GM13977 (cell line): ENCODE results near the gene PSMA5.

Experiments
- DNase-seq: peaks from one replicate; pipeline ENCODE4 v3.0.0; 2012; ENCODE audit warnings: low spot score
- in situ Hi-C: fragments of 300-500 bp; cut with MboI; formaldehyde crosslinking; loops from one replicate; pipeline ENCODE4 v1.12.0; 2022; ENCODE audit warnings: low sequenced_read_pairs, low pct_unique_long_range_greater_than_20kb, mixed read lengths, inconsistent platforms; ENCODE audit not compliant: unreplicated experiment
- TF ChIP-seq, protein P1 (sequence below): IDR thresholded peaks from 2 replicates; pipeline ENCODE4 v1.5.1; 2012; ENCODE audit warnings: mild to moderate bottlenecking, control low read depth; ENCODE audit not compliant: insufficient read depth; ENCODE audit errors: extremely low read depth, missing control alignments

The PSMA5 gene

DNA sequence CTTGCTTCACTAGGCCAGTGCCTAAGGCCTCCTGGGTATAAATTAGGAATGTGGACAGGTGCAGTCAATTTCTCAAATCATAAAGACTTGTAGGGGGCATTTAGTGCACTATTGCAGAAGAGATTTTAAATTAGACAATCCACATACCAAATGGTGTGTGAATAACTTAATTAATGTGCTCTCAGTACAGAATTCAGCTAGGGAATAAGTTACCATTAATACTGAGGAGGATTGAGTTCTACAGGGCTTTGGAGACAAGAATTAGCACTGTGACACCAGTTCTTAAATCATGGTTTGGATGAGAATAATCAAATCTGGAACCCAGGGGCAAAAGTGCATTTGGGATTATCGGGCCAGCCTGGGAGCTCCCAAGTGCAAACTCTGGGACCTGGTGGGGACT lies 41.8 kb upstream of the PSMA5 start:
- TF ChIP-seq, protein P1, sequence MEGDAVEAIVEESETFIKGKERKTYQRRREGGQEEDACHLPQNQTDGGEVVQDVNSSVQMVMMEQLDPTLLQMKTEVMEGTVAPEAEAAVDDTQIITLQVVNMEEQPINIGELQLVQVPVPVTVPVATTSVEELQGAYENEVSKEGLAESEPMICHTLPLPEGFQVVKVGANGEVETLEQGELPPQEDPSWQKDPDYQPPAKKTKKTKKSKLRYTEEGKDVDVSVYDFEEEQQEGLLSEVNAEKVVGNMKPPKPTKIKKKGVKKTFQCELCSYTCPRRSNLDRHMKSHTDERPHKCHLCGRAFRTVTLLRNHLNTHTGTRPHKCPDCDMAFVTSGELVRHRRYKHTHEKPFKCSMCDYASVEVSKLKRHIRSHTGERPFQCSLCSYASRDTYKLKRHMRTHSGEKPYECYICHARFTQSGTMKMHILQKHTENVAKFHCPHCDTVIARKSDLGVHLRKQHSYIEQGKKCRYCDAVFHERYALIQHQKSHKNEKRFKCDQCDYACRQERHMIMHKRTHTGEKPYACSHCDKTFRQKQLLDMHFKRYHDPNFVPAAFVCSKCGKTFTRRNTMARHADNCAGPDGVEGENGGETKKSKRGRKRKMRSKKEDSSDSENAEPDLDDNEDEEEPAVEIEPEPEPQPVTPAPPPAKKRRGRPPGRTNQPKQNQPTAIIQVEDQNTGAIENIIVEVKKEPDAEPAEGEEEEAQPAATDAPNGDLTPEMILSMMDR, result no peak
- in situ Hi-C loops, result no loop called here
- DNase-seq, result no peak

DNA sequence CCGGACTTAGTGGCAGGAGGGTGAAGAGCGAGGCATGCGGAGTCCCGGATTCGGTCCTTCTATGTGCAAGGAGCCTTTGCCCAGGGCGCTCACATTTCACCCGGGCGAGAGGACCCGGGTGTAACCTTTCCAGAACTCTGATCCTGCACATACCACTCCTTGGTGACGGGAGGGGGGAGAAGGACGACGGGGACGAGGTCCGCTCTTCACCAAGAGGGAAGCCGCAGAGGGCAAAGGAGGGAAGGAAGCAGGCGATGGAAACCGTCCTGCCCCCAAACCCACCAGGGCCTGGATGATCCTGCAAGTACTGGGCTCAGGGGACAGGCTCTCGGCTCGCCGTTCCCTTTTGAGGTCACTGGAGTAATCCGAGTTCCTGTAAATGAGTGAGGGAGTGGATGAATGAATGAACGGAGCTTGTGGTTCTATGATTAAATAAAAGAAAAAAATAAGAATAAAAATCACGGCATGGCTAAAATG lies 41.1 kb upstream of the PSMA5 start:
- DNase-seq, result no peak
- in situ Hi-C loops, result no loop called here
- TF ChIP-seq, protein P1, result no peak

DNA sequence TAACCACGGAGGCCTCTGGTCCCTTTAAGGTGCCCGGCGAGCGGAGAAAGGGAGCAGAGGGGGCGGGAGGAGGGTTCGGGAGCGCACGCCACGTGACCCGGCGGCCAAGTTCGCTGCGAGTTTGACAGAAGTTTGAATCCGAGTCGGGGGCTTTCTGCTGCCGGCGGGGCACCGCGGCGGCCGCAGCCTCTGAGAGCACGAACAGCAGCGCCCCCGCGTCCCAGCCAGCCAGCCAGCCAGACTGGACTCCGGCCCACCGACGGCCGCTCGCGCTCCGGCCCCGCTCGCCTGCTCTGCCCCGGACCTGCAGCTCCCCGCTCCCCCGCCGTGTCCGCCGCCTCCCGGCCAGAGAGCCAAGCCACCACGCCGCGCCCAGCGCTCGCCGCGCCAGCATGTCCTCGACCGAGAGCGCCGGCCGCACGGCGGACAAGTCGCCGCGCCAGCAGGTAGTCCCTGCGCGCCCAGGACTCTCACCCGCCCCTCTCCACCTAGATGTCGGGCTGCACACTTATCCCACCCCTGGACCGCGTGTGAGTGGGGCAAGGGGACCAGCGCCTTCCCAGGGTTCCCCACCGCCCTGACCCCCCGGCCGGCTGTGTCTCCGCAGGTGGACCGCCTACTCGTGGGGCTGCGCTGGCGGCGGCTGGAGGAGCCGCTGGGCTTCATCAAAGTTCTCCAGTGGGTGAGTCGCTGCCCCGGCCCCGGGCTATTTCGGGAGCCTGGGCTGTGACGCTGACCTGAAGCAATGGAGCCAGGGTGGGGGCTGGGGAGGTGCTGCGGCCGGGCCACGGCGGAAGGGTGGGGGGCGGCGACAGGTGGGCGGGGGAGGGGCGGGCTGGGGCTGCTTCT lies 40.4 kb upstream of the PSMA5 start, which contains the start of gene SYPL2:
SYPL2 (plus strand) TSS at position 95 of the 849 bp plus-strand sequence; CDS start at position 393, 298 bp downstream.
- TF ChIP-seq, protein P1, result no peak
- in situ Hi-C loops, result no loop called here
- DNase-seq, result peak; percentile 59

DNA sequence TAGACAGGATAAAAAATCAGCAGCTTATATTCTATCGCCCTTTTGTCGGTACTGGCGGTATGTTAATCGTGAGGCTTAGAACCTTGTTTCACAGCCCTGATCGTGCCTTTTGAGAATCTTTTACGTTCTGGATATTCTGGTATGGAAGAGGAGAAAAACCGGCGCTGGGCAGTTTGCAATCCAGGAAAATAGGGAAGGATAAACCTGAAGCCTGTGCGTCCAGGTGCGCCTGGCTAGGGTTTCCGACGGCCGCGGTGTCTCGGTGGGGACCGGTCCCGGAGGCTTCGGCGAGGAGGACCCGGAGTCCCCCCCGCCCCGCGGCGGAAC lies 39.8 kb upstream of the PSMA5 start:
- peak; percentile 7 for DNase-seq
- in situ Hi-C loops, result no loop called here
- TF ChIP-seq, protein P1, result no peak

DNA sequence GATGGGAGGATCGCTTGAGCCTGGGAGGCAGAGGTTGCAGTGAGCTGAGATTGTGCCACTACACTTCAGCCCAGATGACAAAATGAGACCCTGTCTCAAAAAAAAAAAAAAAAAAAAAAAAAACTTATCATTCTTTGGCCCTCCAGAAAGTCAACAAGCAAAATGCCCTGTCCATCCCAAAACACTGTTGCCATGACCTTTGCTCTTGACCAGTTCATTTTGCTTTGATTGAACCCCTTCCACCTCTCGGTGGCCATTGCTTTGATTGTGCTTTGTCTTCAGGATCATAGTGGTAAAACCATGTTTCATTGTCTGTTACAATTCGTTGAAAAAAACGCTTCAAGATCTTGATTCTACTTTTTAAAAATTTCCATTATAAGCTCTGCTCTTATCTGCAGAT lies 31.6 kb upstream of the PSMA5 start:
- TF ChIP-seq, protein P1, result no peak
- in situ Hi-C loops, result no loop called here
- no peak for DNase-seq

DNA sequence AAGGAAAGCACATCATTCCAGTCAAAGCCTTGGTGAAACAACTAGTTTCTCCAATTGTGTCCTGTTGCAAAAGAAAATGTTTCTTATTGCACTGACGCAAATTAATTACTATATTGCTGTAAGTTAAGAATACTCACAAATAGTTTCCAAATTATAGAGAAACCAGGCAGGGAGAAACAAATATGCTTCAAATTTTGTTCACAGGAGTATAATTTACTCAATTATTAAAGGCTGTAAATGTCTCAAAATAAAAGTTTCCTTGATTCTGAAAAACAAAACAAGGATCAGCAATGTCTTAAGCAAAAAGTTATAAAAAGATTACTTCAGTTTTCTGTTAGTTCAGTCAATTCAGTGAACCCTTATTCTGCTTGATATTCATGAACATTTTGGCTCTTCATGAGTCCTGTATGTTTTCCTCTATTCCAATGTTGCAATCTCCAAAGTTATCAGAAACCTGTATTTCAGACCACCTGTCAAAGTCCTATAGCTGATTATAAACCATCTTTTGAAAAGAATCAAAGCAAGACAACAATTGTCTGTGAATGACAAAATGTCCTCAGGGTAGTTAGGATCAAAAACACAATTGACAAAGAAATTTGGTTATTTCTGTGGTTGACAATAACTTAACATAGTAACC lies 28.4 kb upstream of the PSMA5 start:
- in situ Hi-C loops, result no loop called here
- no peak for DNase-seq
- TF ChIP-seq, protein P1, result no peak
